Measurements from ENCODE around the gene RGL1.

The RGL1 gene

DNA sequence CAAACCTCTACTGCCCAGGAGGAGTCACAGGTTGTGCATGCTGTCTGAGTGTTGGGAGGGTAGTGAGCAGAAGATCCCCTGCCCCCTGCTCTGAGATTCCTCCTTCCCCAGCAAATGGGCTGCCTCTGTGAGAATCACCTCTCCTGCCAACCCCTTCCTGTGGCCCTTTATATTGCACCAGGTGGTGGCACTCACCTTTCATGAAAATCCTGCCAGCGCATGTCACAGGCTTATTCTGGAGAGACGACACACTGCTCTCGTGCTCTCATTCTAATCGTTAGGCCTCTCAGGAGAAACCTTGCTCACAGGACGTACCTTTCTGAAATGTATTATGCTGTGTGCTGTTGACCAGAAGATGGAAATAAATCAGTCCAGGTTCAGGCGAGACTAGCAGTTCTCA is 113.7 kb downstream of the RGL1 start:
- no peak for DNase-seq (ENCODE audit: low spot score)

DNA sequence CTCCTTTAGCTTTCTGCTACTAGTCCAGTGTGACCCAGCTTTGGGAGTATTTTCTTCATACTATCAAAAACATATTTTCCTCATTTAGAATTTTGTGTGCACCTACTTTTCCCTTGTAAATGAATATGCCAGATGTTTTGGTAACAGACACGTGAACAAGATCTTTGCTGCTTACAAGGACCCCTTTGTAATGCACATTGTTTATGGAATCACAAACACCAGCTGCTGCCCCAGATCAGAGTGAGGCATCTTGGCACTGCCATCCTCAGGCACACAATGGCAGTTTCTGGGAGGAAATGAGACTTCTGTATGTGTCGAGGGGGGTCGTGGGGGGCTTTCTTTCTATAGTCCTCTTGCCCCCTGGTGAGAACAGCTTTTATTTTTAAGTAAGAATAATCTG is 115.7 kb downstream of the RGL1 start:
- no peak for DNase-seq (ENCODE audit: low spot score)

DNA sequence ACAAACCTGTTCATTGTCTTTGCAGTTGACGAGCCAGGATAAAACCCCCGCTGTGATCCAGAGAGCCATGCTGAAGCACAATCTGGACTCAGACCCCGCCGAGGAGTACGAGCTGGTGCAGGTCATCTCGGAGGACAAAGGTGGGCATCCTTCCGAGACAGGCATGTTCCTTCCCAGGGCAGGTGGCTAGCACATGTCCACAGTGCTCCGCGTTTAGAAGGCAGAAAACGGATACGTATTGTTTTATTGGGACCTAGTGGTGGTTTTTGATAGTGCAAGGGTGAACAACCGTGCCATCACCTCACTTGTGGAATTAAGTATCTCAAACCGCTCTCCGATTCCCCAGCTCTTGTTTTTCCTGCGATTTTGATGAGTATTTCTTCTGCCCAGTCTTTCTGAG is 117.3 kb downstream of the RGL1 start:
- no peak for DNase-seq (ENCODE audit: low spot score)

DNA sequence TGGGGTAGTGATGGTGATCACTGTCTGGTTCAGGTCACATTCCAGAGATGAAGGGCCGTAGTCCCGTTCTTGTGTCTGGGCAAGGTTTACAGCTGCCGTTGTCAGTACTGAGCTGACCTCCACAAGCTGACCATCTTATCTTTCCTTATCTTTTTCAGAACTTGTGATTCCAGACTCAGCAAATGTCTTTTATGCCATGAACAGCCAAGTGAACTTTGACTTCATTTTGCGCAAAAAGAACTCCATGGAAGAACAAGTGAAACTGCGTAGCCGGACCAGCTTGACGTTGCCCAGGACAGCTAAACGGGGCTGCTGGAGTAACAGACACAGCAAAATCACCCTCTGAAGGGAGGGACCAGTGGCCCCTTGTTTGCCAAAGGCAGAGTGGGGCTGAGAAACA is 121.0 kb downstream of the RGL1 start:
- DNase-seq (ENCODE audit: low spot score), result no peak

DNA sequence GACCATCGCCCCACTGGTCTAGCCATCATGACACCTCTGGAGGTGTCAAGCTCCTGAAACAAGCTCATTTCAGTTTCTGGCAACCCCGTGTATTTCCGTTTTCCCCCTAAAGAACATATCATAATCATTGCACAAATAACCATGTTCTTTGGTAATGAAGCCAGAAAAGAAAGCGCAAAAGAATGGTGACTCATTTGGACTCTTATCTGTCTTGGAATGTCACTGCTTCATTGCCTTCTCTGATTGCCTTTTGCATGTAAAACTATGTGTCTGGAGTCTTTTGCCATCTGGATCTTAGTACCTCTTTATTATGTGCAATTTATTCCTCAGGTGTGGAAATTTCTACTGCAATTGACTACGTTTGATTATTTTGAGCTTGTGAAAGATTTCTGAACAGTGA is 122.1 kb downstream of the RGL1 start:
- DNase-seq (ENCODE audit: low spot score), result no peak

- no peak for DNase-seq (ENCODE audit: low spot score)
Measured at GRCh38 chr1:183931646-183932271, 126.8 kb downstream of the RGL1 start.

GRCh38 chr1:183932412-183932811 is 127.5 kb downstream of the RGL1 start:
- peak; percentile 64 for DNase-seq (ENCODE audit: low spot score)

DNA sequence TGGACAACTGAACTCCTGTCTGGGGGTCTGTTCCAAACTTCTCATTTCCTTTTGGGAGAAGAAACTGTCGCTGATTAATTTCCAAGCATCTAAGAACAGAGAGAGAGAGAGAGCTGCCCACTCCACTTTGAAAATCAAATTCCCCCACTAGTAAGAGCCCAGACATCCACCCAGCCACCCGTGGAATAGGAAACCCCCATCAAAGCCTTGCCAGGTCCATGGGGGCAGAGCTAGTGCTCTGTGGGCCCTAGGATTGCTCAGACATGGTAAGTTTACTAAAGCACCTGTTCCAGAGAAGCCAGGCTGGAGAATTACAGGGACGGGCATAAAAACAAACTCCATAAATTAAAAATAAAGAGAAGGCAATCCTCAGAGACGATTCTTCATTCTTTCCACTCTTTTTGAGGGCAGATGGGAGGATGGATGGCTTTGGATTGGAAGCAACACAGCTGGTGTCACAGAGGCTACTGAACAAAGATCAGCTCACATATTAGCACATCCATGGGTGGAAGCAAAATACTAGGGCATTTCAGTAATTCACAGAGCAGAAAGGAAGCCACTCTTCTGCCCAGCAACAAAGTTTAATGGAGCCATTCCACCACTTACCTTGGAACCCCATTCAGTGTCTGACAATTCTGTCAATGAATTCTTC is 128.7 kb downstream of the RGL1 start:
- DNase-seq (ENCODE audit: low spot score), result no peak

DNA sequence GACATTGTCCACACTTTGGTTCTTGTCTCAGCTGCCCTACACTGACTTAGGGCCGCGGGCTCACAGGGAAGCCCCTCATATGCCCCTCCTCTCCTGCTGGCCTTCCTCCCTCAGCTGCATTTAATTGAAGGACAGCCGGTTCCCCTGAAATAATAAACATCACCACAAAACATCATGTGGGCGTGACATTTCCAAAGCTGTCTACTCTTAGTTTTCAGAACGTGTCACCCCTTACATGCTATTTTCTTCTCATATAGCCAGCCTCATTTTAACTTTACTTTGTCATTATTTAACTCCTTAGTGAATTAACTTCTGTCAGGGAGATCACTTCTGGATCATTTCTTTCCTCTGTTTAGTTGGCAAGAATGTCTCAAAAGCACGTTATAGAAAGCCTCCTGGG is 129.4 kb downstream of the RGL1 start:
- no peak for DNase-seq (ENCODE audit: low spot score)

GRCh38 chr1:183936009-183936408 is 131.1 kb downstream of the RGL1 start:
- DNase-seq (ENCODE audit: low spot score), result no peak

DNA sequence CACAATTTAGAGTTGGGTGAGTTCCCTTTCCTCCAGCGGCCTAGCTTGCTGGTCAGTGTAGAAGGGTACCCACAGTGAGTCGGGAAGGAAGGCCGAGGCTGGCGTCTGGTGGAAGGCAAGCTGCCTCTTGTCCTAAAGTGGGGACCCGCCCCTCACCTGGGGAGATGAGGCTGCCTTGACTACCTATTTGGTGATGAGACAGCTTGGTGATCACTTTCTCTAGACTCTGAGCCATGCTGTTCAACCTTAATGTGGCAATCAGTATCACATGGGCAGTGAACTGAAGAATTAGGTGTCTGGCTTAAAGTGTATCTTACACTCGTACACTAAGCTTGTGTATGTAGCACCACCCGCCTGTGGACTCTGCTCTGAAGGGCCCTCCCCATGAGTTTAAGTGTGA is 131.9 kb downstream of the RGL1 start:
- no peak for DNase-seq (ENCODE audit: low spot score)

DNA sequence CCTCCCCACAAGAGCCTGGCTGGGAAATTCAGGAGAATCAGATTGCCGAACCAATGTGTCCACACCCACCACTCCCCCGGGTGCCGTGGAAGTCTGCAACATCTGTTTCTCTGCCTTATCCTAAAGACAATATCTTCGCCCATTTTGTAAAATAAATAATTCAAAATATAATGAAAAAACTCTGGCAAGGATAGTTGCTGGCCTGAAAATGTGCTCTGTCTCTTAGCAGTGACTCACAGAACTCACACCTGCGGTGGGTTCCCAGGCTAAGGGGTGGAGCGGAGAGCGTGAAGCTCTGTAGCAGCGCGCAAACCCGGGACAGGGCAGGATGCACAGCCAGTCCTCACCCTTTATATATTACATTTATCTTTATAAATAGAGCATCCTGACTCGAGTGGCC is 132.7 kb downstream of the RGL1 start:
- no peak for DNase-seq (ENCODE audit: low spot score)

DNA sequence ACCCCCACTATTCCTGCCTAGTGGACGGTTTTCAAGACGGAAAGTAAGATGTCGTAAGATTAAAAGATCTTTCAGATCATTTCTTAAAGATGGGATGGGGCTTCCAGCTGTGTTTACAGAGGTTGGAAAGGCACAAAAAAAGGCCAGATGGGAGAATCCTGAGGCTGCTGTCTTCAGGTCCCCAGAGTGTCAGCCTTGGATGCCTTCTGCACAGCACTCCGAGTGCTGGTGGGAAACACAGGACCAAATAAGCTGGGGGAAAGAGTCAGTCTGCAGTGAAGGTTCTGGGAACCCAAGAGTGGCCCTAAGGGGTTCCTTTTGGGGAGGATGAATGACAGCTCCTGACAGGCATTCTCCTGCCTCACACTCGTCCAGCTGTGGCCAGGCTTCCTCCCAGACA is 136.1 kb downstream of the RGL1 start:
- no peak for DNase-seq (ENCODE audit: low spot score)

- DNase-seq (ENCODE audit: low spot score), result peak; percentile 65
Measured at GRCh38 chr1:183942933-183943693, 138.2 kb downstream of the RGL1 start.

DNA sequence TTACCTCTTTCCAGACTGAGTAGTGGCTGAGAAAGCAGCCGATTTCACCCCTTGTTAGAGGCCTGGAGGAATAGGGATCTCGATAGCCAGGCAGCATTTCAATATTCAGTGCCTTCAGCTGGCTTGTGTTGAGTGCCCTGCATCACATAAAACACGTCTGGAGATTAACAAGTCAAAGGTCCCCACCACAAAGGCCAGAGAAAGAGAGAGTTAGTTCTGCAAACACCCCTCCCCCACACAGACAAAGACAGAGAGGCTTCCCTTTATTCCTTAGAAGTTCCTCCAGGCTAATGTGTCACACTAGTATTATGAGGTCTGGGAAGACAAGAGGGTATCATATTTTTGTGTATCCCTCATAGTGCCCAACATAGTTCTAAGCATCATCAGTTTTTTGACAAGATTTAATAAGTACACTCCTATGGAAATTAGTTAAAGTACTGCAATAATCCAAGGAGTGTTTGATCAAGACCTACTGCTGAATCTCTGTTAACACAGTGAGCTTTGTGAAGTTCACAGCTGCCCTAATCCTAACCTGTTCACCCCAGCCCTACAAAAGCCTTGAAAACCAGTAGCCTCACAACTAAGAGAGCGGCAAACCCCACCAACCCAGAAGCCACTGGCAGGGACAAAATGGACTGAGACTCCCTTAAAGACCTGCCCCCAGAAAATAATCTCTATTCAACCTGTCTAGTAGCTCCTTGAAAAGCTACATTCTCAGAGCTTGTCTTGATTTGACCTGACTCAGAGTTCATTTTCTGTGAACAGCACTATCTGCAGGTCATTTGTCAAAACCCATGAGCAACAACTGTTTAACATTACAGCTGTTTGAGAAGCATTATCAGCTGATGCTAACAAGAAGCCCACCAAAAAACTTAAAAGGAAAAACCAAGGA is 140.8 kb downstream of the RGL1 start:
- no peak for DNase-seq (ENCODE audit: low spot score)

DNA sequence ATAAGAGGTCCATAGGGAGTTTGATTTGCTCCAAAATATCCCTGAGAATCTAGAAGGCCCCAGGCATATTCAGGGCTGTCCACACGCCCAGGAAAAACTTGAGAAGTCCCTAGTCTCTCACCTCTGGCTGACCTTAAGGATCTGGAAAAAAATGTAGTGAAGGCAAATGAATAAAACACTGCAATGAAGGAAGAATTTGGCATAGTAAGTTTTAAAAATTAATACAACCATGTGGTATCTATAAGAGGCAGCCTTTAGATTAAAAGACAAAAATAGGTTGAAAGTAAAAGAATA is 141.3 kb downstream of the RGL1 start:
- DNase-seq (ENCODE audit: low spot score), result no peak

- DNase-seq (ENCODE audit: low spot score), result no peak
Measured at GRCh38 chr1:183947988-183948387, 143.1 kb downstream of the RGL1 start.

DNA sequence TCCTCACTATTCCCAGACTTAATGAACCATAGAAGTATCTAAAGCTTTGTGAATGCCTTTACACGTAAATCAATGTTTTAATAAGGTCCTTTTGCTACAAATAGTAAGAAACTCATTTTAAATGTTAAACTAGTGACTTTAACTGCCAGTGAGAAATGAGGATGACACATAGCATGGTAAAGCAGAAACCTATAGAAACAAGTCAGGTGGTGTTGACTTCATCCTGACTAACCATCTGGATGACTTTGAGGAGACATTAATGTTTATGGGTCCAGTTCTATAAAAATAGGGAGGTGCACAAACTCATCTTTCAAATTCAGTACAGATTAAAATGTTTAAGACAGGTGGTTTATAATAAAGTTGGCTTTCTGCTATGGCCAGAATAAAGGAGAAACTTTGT is 147.2 kb downstream of the RGL1 start:
- DNase-seq (ENCODE audit: low spot score), result no peak

GRCh38 chr1:183953031-183953430 is 148.1 kb downstream of the RGL1 start:
- DNase-seq (ENCODE audit: low spot score), result no peak

GRCh38 chr1:183954496-183954895 is 149.6 kb downstream of the RGL1 start:
- DNase-seq (ENCODE audit: low spot score), result no peak

DNA sequence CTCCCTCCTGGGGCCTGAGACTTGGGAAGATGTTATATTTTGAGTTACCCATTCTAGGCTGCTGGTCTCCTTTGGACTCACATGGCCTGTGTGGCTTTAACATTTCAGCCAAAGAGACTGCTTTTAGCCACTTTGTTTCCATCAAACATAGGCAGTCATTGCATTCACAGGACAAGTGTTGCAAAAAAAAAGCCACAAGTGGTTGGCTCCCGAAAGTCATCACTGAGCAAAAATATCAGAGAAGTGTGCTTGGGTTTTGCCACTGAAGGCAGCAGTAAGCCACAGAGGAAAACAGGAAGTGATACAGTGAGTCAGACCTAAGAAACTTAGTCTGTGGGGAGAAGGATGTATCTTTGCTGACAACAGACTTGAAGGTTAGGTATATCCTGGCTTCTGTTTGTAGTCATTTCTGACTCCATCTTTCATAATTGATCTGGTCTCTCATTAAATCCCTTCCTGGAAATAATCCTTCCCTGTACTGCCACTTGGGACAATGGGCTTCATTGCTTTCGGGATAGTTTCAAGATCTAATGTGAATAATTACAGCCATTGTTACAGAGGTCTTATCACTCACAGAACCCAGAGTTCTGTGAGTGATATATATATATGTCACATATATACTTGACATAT is 151.8 kb downstream of the RGL1 start:
- peak; percentile 40 for DNase-seq (ENCODE audit: low spot score)

- no peak for DNase-seq (ENCODE audit: low spot score)
Measured at GRCh38 chr1:183957216-183957830, 152.4 kb downstream of the RGL1 start.
